Keratinocyte (primary cell): Measurements from ENCODE around the gene DNHD1.

Experiments used
- CTCF ChIP-seq, 3 experiments: IDR thresholded peaks in 1 of 3; conservative IDR thresholded peaks in 1 of 3; optimal IDR thresholded peaks in 1 of 3; 2 replicates in 2 of 3; 3 replicates in 1 of 3; pipeline versions ENCODE3 to v1.5.1; 2011; ENCODE audit warnings: low read length in 3 of 3, mild to moderate bottlenecking in 3 of 3, moderate library complexity in 2 of 3, control low read depth in 1 of 3, inconsistent platforms in 1 of 3; ENCODE audit not compliant: insufficient read depth in 2 of 3; ENCODE audit errors: extremely low read depth in 1 of 3
- EZH2 ChIP-seq: IDR thresholded peaks from one replicate; pipeline ENCODE4 v1.6.1; 2012; ENCODE audit warnings: inconsistent platforms, mild to moderate bottlenecking, low read length, moderate library complexity

GRCh38 chr11:6473451-6474412, 23.3 kb upstream of the DNHD1 start, which contains the start of gene TRIM3:
- peak; percentile 31 to 42 (median 41) for TF ChIP-seq CTCF (optimal IDR thresholded peaks at IDR 0.05 in 1 of 3, IDR thresholded peaks at IDR 0.05 in 1 of 3, conservative IDR thresholded peaks at IDR 0.05 in 1 of 3; ENCODE audit: extremely low read depth in 1 of 3, insufficient read depth in 2 of 3, low read length in 3 of 3)
- TF ChIP-seq EZH2, result no peak
